SK-N-SH treated with all-trans-retinoic acid at 6 μM for 48 hours (cell line): ENCODE results near the gene CERK.

Experiments
- ATAC-seq: fragments of 200-7000 bp; cut with Tn5 transposase; 3 replicates; pipeline ENCODE4 v1.9.1; 2020; ENCODE audit warnings: mild to moderate bottlenecking, moderate library complexity
- BACH2 ChIP-seq: fragments of 250-450 bp; sonication (Bioruptor Pico); IDR thresholded peaks from 2 replicates; pipeline ENCODE4 v1.9.0; 2021; ENCODE audit warnings: mild to moderate bottlenecking, borderline replicate concordance
- CREB5 ChIP-seq: fragments of 250-450 bp; sonication (Bioruptor Pico); IDR thresholded peaks from 2 replicates; pipeline ENCODE4 v1.5.1; 2020; ENCODE audit warnings: low read depth, mild to moderate bottlenecking, moderate library complexity
- CSDC2 ChIP-seq: fragments of 250-450 bp; sonication (Bioruptor Pico); IDR thresholded peaks from 2 replicates; pipeline ENCODE4 v1.5.0; 2020; ENCODE audit warnings: mild to moderate bottlenecking, moderate library complexity
- CSRNP3 ChIP-seq: fragments of 250-450 bp; sonication (Bioruptor Pico); IDR thresholded peaks from 2 replicates; pipeline ENCODE4 v1.5.1; 2021; ENCODE audit warnings: mild to moderate bottlenecking, moderate library complexity
- ESRRG ChIP-seq: fragments of 250-450 bp; sonication (Bioruptor Pico); IDR thresholded peaks from 2 replicates; pipeline ENCODE4 v1.6.1; 2021; ENCODE audit warnings: mild to moderate bottlenecking
- GLIS3 ChIP-seq: fragments of 250-450 bp; sonication (Bioruptor Pico); IDR thresholded peaks from 2 replicates; pipeline ENCODE4 v1.5.0; 2020; ENCODE audit warnings: mild to moderate bottlenecking, moderate library complexity
- ISL1 ChIP-seq: fragments of 250-450 bp; sonication (Bioruptor Pico); IDR thresholded peaks from 2 replicates; pipeline ENCODE4 v2.1.2; 2022; ENCODE audit warnings: mild to moderate bottlenecking, moderate library complexity
- OSR1 ChIP-seq: fragments of 250-450 bp; sonication (Bioruptor Pico); IDR thresholded peaks from 2 replicates; pipeline ENCODE4 v1.8.0; 2022; ENCODE audit warnings: moderate library complexity, mild to moderate bottlenecking, inconsistent platforms
- PATZ1 ChIP-seq: fragments of 250-450 bp; sonication (Bioruptor Pico); IDR thresholded peaks from 2 replicates; pipeline ENCODE4 v1.8.0; 2020; ENCODE audit warnings: mild to moderate bottlenecking, moderate library complexity, borderline replicate concordance
- PPARA ChIP-seq: fragments of 250-450 bp; sonication (Bioruptor Pico); IDR thresholded peaks from 2 replicates; pipeline ENCODE4 v1.5.0; 2020; ENCODE audit warnings: mild to moderate bottlenecking, borderline replicate concordance
- RARB ChIP-seq: fragments of 250-450 bp; sonication (Bioruptor Pico); IDR thresholded peaks from 2 replicates; pipeline ENCODE4 v1.8.0; 2021; ENCODE audit warnings: mild to moderate bottlenecking, moderate library complexity
- SNAI2 ChIP-seq: fragments of 250-450 bp; sonication (Bioruptor Pico); IDR thresholded peaks from 2 replicates; pipeline ENCODE4 v1.5.0; 2020; ENCODE audit warnings: mild to moderate bottlenecking, moderate library complexity
- TCF4 ChIP-seq: fragments of 250-450 bp; sonication (Bioruptor Pico); IDR thresholded peaks from 2 replicates; pipeline ENCODE4 v1.8.0; 2021; ENCODE audit warnings: mild to moderate bottlenecking, moderate library complexity, borderline replicate concordance
- TOX ChIP-seq: fragments of 250-450 bp; sonication (Bioruptor Pico); IDR thresholded peaks from 2 replicates; pipeline ENCODE4 v1.8.0; 2021; ENCODE audit warnings: mild to moderate bottlenecking, moderate library complexity, borderline replicate concordance
- ZFP3 ChIP-seq: fragments of 250-450 bp; sonication (Bioruptor Pico); IDR thresholded peaks from 2 replicates; pipeline ENCODE4 v1.5.0; 2020; ENCODE audit warnings: mild to moderate bottlenecking, moderate library complexity
- ZFP30 ChIP-seq: fragments of 450-650 bp; formaldehyde crosslinking; IDR thresholded peaks from 2 replicates; pipeline ENCODE4 v1.5.0; 2022; ENCODE audit warnings: mild to moderate bottlenecking, moderate library complexity
- ZNF565 ChIP-seq: fragments of 450-650 bp; formaldehyde crosslinking; conservative IDR thresholded peaks from 2 replicates; pipeline ENCODE4 v1.5.0; 2020; ENCODE audit warnings: low read depth, mild to moderate bottlenecking, moderate library complexity
- ZNF70 ChIP-seq: fragments of 450-650 bp; formaldehyde crosslinking; IDR thresholded peaks from 2 replicates; pipeline ENCODE4 v1.5.0; 2020; ENCODE audit warnings: mild to moderate bottlenecking, moderate library complexity
- ZNF8 ChIP-seq: fragments of 450-650 bp; formaldehyde crosslinking; IDR thresholded peaks from 2 replicates; pipeline ENCODE4 v1.5.0; 2020; ENCODE audit warnings: mild to moderate bottlenecking, moderate library complexity
- TF ChIP-seq, protein P1 (sequence below): fragments of 250-450 bp; sonication (Bioruptor Pico); IDR thresholded peaks from 2 replicates; pipeline ENCODE4 v1.8.0; 2021; ENCODE audit warnings: low read depth, mild to moderate bottlenecking, moderate library complexity, borderline replicate concordance
- TF ChIP-seq, protein P2 (sequence below): fragments of 250-450 bp; sonication (Bioruptor Pico); IDR thresholded peaks from 2 replicates; pipeline ENCODE4 v1.5.0; 2020; ENCODE audit warnings: mild to moderate bottlenecking, moderate library complexity

CERK gene

DNA sequence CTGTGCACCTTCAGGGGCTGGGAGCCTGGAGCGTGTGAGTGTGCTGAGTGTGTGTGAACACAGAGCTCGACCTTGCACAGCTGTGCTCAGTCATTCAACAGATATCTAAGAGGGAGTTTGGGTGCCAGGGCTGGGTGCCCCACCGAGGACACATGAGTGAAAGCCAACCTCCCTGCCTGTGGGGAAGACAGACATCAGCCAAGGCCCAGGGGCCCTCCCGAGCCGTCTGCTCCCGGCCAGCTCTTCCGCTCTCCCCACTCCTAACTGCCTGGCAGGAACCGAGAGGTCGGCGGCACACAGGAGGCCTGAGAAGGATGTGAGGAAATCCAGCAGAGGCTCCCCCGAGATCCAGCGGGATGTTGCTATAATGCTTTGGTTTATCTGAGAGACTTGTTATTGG, 32.0 kb downstream of the CERK start:
- no peak for TF ChIP-seq GLIS3 (CRISPR knock-in tag)
- TF ChIP-seq, protein P1, sequence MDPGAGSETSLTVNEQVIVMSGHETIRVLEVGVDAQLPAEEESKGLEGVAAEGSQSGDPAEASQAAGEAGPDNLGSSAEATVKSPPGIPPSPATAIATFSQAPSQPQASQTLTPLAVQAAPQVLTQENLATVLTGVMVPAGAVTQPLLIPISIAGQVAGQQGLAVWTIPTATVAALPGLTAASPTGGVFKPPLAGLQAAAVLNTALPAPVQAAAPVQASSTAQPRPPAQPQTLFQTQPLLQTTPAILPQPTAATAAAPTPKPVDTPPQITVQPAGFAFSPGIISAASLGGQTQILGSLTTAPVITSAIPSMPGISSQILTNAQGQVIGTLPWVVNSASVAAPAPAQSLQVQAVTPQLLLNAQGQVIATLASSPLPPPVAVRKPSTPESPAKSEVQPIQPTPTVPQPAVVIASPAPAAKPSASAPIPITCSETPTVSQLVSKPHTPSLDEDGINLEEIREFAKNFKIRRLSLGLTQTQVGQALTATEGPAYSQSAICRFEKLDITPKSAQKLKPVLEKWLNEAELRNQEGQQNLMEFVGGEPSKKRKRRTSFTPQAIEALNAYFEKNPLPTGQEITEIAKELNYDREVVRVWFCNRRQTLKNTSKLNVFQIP (CRISPR knock-in tag) = no peak
- no peak for ATAC-seq

DNA sequence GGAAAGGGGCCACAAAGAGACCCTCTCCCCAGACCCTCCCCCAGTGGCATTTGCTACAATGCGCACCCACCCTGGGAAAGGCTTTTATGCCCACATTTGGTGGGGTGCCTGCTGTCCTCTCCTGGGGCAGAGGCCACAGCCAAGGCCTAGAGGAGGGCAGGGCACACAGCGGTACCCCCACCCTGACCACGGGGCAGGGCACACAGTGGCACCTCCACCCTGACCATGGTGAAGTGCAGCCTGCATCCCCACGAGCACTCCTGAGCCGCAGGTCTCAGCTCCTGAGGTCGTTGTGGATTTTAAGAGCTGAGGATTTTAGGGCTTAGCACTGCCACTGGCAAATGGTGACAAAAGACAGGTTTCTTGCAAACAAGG, 34.1 kb downstream of the CERK start:
- TF ChIP-seq TCF4 (CRISPR knock-in tag) = no peak
- TF ChIP-seq ZNF565 (CRISPR knock-in tag) = no peak
- no peak for TF ChIP-seq CSDC2 (CRISPR knock-in tag)
- TF ChIP-seq ISL1 (CRISPR knock-in tag) = no peak
- TF ChIP-seq OSR1 (CRISPR knock-in tag) = no peak
- TF ChIP-seq CSRNP3 (CRISPR knock-in tag) = no peak
- no peak for TF ChIP-seq SNAI2 (CRISPR knock-in tag)
- TF ChIP-seq ZFP3 (CRISPR knock-in tag) = no peak
- TF ChIP-seq RARB (CRISPR knock-in tag) = no peak
- no peak for TF ChIP-seq CREB5 (CRISPR knock-in tag)
- TF ChIP-seq ZFP30 (CRISPR knock-in tag) = no peak
- TF ChIP-seq TOX (CRISPR knock-in tag) = no peak
- TF ChIP-seq PATZ1 (CRISPR knock-in tag) = no peak
- no peak for TF ChIP-seq GLIS3 (CRISPR knock-in tag)
- TF ChIP-seq PPARA (CRISPR knock-in tag) = no peak
- no peak for TF ChIP-seq ZNF70
- ATAC-seq = no peak

GRCh38 chr22:46703171-46703995, 34.7 kb downstream of the CERK start:
- no peak for ATAC-seq
- TF ChIP-seq ZNF8 (CRISPR knock-in tag) (no peak), ESRRG (CRISPR knock-in tag) (no peak), BACH2 (no peak), ISL1 (CRISPR knock-in tag) (no peak), ZFP3 (CRISPR knock-in tag) (no peak), RARB (CRISPR knock-in tag) (no peak), ZNF565 (CRISPR knock-in tag) (no peak), CSRNP3 (CRISPR knock-in tag) (no peak), CSDC2 (CRISPR knock-in tag) (no peak), OSR1 (CRISPR knock-in tag) (no peak), PATZ1 (CRISPR knock-in tag) (no peak), TOX (CRISPR knock-in tag) (no peak), GLIS3 (CRISPR knock-in tag) (no peak)
- TF ChIP-seq, protein P1 (CRISPR knock-in tag) = no peak
- TF ChIP-seq, protein P2, sequence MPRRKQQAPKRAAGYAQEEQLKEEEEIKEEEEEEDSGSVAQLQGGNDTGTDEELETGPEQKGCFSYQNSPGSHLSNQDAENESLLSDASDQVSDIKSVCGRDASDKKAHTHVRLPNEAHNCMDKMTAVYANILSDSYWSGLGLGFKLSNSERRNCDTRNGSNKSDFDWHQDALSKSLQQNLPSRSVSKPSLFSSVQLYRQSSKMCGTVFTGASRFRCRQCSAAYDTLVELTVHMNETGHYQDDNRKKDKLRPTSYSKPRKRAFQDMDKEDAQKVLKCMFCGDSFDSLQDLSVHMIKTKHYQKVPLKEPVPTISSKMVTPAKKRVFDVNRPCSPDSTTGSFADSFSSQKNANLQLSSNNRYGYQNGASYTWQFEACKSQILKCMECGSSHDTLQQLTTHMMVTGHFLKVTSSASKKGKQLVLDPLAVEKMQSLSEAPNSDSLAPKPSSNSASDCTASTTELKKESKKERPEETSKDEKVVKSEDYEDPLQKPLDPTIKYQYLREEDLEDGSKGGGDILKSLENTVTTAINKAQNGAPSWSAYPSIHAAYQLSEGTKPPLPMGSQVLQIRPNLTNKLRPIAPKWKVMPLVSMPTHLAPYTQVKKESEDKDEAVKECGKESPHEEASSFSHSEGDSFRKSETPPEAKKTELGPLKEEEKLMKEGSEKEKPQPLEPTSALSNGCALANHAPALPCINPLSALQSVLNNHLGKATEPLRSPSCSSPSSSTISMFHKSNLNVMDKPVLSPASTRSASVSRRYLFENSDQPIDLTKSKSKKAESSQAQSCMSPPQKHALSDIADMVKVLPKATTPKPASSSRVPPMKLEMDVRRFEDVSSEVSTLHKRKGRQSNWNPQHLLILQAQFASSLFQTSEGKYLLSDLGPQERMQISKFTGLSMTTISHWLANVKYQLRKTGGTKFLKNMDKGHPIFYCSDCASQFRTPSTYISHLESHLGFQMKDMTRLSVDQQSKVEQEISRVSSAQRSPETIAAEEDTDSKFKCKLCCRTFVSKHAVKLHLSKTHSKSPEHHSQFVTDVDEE (CRISPR knock-in tag) = no peak
